Endothelial cell of umbilical vein (primary cell): ENCODE data around the gene CNTNAP2. TPM values are rescaled to one million over a fixed set of nuclear protein-coding genes. Genes with fewer than 3 reads are reported as not detected.

ENCODE experiments used
- BruUV-seq: library from RNA; stranded (reverse); fragments of 400-500 nt; replicated peaks from 2 replicates; lab custom pipeline; 2021; lab: Mats Ljungman, UMichigan
- CTCF ChIA-PET: fragments of 300-600, 350-600 bp; sonication (Branson Sonifier 250); formaldehyde crosslinking; loops from one replicate; lab custom pipeline; 2021; ENCODE audit warnings: antibody characterized with exemption, inconsistent platforms; lab: Charles Lee
- POLR2A ChIA-PET: fragments of 300-600, 350-600 bp; sonication (Branson Sonifier 250); formaldehyde crosslinking; loops from one replicate; lab custom pipeline; 2021; ENCODE audit warnings: antibody characterized with exemption, inconsistent platforms; lab: Charles Lee
- DNase-seq: peaks from one replicate; pipeline ENCODE4 v3.0.0-alpha.2; 2011; ENCODE audit warnings: low read depth, low spot score
- FAIRE-seq: peaks from 2 replicates; lab custom pipeline; 2011; peaks lifted over from hg19 to GRCh38; lab: Jason Lieb, UNC
- H2AFZ ChIP-seq: 2 replicates; pipeline ENCODE4 v1.6.0; 2012; ENCODE audit warnings: low read depth, low read length, control low read depth, inconsistent platforms
- H3K27ac ChIP-seq: 2 replicates; pipeline ENCODE4 v1.5.1; 2011; ENCODE audit warnings: low read depth, mild to moderate bottlenecking, control low read depth, low read length, moderate library complexity; ENCODE audit not compliant: insufficient read depth
- H3K27me3 ChIP-seq, 2 experiments: 2 replicates each; pipeline versions ENCODE4 v1.6.0 to v1.6.1; 2011; ENCODE audit warnings: low read length in 2 of 2, mixed read lengths in 1 of 2; ENCODE audit not compliant: control insufficient read depth in 2 of 2, insufficient read depth in 2 of 2
- H3K36me3 ChIP-seq, 2 experiments: 2 replicates in 1 of 2; 3 replicates in 1 of 2; pipeline ENCODE4 v1.5.1; 2011; ENCODE audit warnings: low read length in 2 of 2, mild to moderate bottlenecking in 1 of 2, moderate library complexity in 1 of 2; ENCODE audit not compliant: control insufficient read depth in 2 of 2, insufficient read depth in 2 of 2; ENCODE audit errors: extremely low read depth in 1 of 2
- H3K4me1 ChIP-seq: 3 replicates; pipeline ENCODE4 v1.5.1; 2011; ENCODE audit warnings: mild to moderate bottlenecking, low read length; ENCODE audit not compliant: control insufficient read depth, insufficient read depth; ENCODE audit errors: extremely low read depth
- H3K4me2 ChIP-seq: 2 replicates; pipeline ENCODE4 v1.6.1; 2011; ENCODE audit warnings: low read length, control low read depth, mixed read lengths; ENCODE audit not compliant: insufficient read depth
- H3K4me3 ChIP-seq, 3 experiments: fragments of 200-600 bp in 1 of 3; sonication (generic), shearing (Covaris generic) in 1 of 3; replicated peaks in 1 of 3; 2 replicates each; pipeline ENCODE4 v1.5.1; 2011 to 2016; ENCODE audit warnings: control low read depth in 3 of 3, low read length in 3 of 3, mild to moderate bottlenecking in 2 of 3, inconsistent platforms in 1 of 3, low read depth in 1 of 3, moderate library complexity in 1 of 3; ENCODE audit not compliant: insufficient read depth in 1 of 3
- H3K79me2 ChIP-seq: 2 replicates; pipeline ENCODE4 v1.6.0; 2012; ENCODE audit warnings: low read length, inconsistent platforms; ENCODE audit not compliant: control insufficient read depth, insufficient read depth
- H3K9ac ChIP-seq: replicated peaks from 2 replicates; pipeline ENCODE3; 2011; ENCODE audit warnings: low read length, control low read depth; ENCODE audit not compliant: insufficient read depth; ENCODE audit errors: extremely low read depth
- H3K9me1 ChIP-seq: replicated peaks from 3 replicates; pipeline ENCODE4 v1.6.0; 2011; ENCODE audit warnings: mild to moderate bottlenecking, low read length; ENCODE audit not compliant: control insufficient read depth, insufficient read depth; ENCODE audit errors: extremely low read depth
- H3K9me3 ChIP-seq: replicated peaks from 2 replicates; pipeline ENCODE4 v1.5.1; 2012; ENCODE audit warnings: low read length, inconsistent platforms; ENCODE audit not compliant: control insufficient read depth, insufficient read depth
- H4K20me1 ChIP-seq: replicated peaks from 2 replicates; pipeline ENCODE3; 2011; ENCODE audit warnings: mild to moderate bottlenecking, low read length; ENCODE audit not compliant: control insufficient read depth, insufficient read depth; ENCODE audit errors: extremely low read depth
- CTCF ChIP-seq, 2 donors: IDR thresholded peaks; 1 replicate in 1 of 2; 2 replicates in 1 of 2; pipeline ENCODE4 v1.5.1; 2011; ENCODE audit warnings: low read length in 2 of 2, mild to moderate bottlenecking in 2 of 2, moderate library complexity in 2 of 2, control low read depth in 1 of 2, inconsistent platforms in 1 of 2, low read depth in 1 of 2; ENCODE audit not compliant: insufficient read depth in 1 of 2; ENCODE audit errors: extremely low read depth in 1 of 2
- FOS ChIP-seq: IDR thresholded peaks from 2 replicates; pipeline ENCODE4 v1.6.1; 2011; ENCODE audit warnings: mild to moderate bottlenecking, low read length, moderate library complexity, borderline replicate concordance; ENCODE audit not compliant: insufficient read depth
- MAX ChIP-seq: IDR thresholded peaks from 2 replicates; pipeline ENCODE4 v1.6.1; 2011; ENCODE audit not compliant: insufficient read depth, insufficient read length
- POLR2AphosphoS5 ChIP-seq: IDR thresholded peaks from 2 replicates; pipeline ENCODE4 v1.6.1; 2012; ENCODE audit warnings: low read depth, mild to moderate bottlenecking, control low read depth, low read length, moderate library complexity; ENCODE audit not compliant: insufficient read depth
- dilution Hi-C: fragments of 300-500 bp; cut with MboI; formaldehyde crosslinking; loops from one replicate; pipeline ENCODE4 v1.15.0; 2019; ENCODE audit warnings: low sequenced_read_pairs; ENCODE audit not compliant: extremely low pct_ligation_motif_present
- intact Hi-C: fragments of 100-400 bp; cut with micrococcal nuclease; formaldehyde crosslinking; loops from one replicate; pipeline ENCODE4 v1.10.0; 2022
- polyA plus RNA-seq, 4 experiments: library from polyadenylated mRNA; depleted of rRNA in 3 of 4; stranded (reverse) in 3 of 4; unstranded in 1 of 4; fragments of >200 nt; gene quantifications; 2 replicates each; pipeline versions ENCODE4 v1.2.1 to v1.2.3, GENCODE V29; 2011 to 2012; ENCODE audit warnings: missing spikeins in 1 of 4
- total RNA-seq: library from RNA; stranded (reverse); gene quantifications from 2 replicates; pipeline ENCODE4 v1.2.3, GENCODE V29; 2021

Gene CNTNAP2
- total and polyA plus RNA-seq, 2 donors (not counting 3 experiments of a cell fraction or from before 2014, with no cell fraction given): not detected

- intact Hi-C loops (no loop called here), dilution Hi-C loops (no loop called here)
- no peaks in the 10 kb centered on the region for H4K20me1 ChIP-seq
- CTCF ChIA-PET: no interaction called here
- DNase-seq (no peak), FAIRE-seq (no peak)
- no peak overlapping the region for H3K9ac ChIP-seq
- no peak overlapping the region for H3K4me3 ChIP-seq
- no peak for TF ChIP-seq MAX
- no peak overlapping the region for H3K4me2 ChIP-seq
- peaks cover 2% of the 10 kb centered on the region for H3K9me3 ChIP-seq
- H3K4me1 ChIP-seq: no peaks in the 10 kb centered on the region
- no peaks in the 10 kb centered on the region for H3K36me3 ChIP-seq
- no peaks in the 10 kb centered on the region for H3K9me1 ChIP-seq
- H3K27ac ChIP-seq: no peak overlapping the region
- POLR2A ChIA-PET: no interaction called here
- no TSS peak for BruUV-seq
- H3K79me2 ChIP-seq: no peaks in the 10 kb centered on the region
- no peak overlapping the region for H2AFZ ChIP-seq
- H3K27me3 ChIP-seq: no peaks in the 10 kb centered on the region
Observed at GRCh38 chr7:148058092-148058491, 1941.5 kb downstream of the CNTNAP2 start.

GRCh38 chr7:148058753-148059152 is 1942.2 kb downstream of the CNTNAP2 start:
- H2AFZ ChIP-seq: no peak overlapping the region
- dilution Hi-C loops (no loop called here), intact Hi-C loops (no loop called here)
- CTCF ChIA-PET: no interaction called here
- DNase-seq (no peak), FAIRE-seq (no peak)
- TF ChIP-seq POLR2AphosphoS5: no peak
- no peak for TF ChIP-seq FOS
- TF ChIP-seq CTCF (IDR thresholded peaks at IDR 0.05; ENCODE audit: extremely low read depth in 1 of 2, insufficient read depth in 1 of 2, low read depth in 1 of 2, low read length in 2 of 2): no peak
- no peak overlapping the region for H3K27ac ChIP-seq
- no peaks in the 10 kb centered on the region for H3K79me2 ChIP-seq
- no TSS peak for BruUV-seq
- POLR2A ChIA-PET: no interaction called here
- H3K4me3 ChIP-seq: no peak overlapping the region
- no peaks in the 10 kb centered on the region for H3K27me3 ChIP-seq
- no peaks in the 10 kb centered on the region for H3K4me1 ChIP-seq
- H3K9me3 ChIP-seq: peaks cover 2% of the 10 kb centered on the region
- H3K4me2 ChIP-seq: no peak overlapping the region
- no peaks in the 10 kb centered on the region for H4K20me1 ChIP-seq
- H3K9ac ChIP-seq: no peak overlapping the region
- no peaks in the 10 kb centered on the region for H3K36me3 ChIP-seq
- no peaks in the 10 kb centered on the region for H3K9me1 ChIP-seq
